Activated CD4-positive, alpha-beta T cell treated with anti-CD3 and anti-CD28 coated beads, Interleukin-2, amount 10 ng/mL, durations not matched to agents 7 days and 5 days (primary cell): ENCODE results near the gene ATP13A3. TPM values are rescaled to one million over a fixed set of nuclear protein-coding genes. Genes with fewer than 3 reads are reported as not detected.
A peak's percentile ranks its signal among the peaks of the same experiment; 100 is the strongest.
"Not testable (repeated sequence)": the region's sequence is repeated elsewhere in the genome, so short reads cannot be mapped to it uniquely, and the experiment has no call there.

Experiments used
- CTCF ChIA-PET: fragments of 350-600 bp; sonication (Branson Sonifier 250); formaldehyde crosslinking; loops from one replicate; lab custom pipeline; 2021; ENCODE audit warnings: antibody characterized with exemption; lab: Charles Lee
- POLR2A ChIA-PET: fragments of 350-600 bp; sonication (Branson Sonifier 250); formaldehyde crosslinking; loops from one replicate; lab custom pipeline; 2021; ENCODE audit warnings: antibody characterized with exemption; lab: Charles Lee
- DNase-seq: peaks from one replicate; pipeline ENCODE4 v3.0.0-alpha.2; 2020
- H3K27ac Mint-ChIP-seq: one replicate; pipeline ENCODE4 v1.8.0; 2021; ENCODE audit warnings: mild to moderate bottlenecking, moderate library complexity, mixed read lengths
- H3K27me3 Mint-ChIP-seq: one replicate; pipeline ENCODE4 v1.8.0; 2021; ENCODE audit warnings: mixed read lengths
- H3K36me3 Mint-ChIP-seq: one replicate; pipeline ENCODE4 v1.8.0; 2021; ENCODE audit warnings: low read depth, mixed read lengths
- H3K4me1 Mint-ChIP-seq: one replicate; pipeline ENCODE4 v1.8.0; 2021; ENCODE audit warnings: mixed read lengths
- H3K4me3 Mint-ChIP-seq: one replicate; pipeline ENCODE4 v1.8.0; 2021; ENCODE audit warnings: mild to moderate bottlenecking, moderate library complexity, mixed read lengths
- H3K9me3 Mint-ChIP-seq: one replicate; pipeline ENCODE4 v1.8.0; 2021; ENCODE audit warnings: mixed read lengths
- total RNA-seq, 2 experiments: library from RNA; stranded (reverse); gene quantifications; one replicate each; pipeline ENCODE4 v1.2.3, GENCODE V29; 2021

Gene ATP13A3
- total RNA-seq, 2 experiments from 2014 or later = 59.2 to 73.8 TPM

DNA sequence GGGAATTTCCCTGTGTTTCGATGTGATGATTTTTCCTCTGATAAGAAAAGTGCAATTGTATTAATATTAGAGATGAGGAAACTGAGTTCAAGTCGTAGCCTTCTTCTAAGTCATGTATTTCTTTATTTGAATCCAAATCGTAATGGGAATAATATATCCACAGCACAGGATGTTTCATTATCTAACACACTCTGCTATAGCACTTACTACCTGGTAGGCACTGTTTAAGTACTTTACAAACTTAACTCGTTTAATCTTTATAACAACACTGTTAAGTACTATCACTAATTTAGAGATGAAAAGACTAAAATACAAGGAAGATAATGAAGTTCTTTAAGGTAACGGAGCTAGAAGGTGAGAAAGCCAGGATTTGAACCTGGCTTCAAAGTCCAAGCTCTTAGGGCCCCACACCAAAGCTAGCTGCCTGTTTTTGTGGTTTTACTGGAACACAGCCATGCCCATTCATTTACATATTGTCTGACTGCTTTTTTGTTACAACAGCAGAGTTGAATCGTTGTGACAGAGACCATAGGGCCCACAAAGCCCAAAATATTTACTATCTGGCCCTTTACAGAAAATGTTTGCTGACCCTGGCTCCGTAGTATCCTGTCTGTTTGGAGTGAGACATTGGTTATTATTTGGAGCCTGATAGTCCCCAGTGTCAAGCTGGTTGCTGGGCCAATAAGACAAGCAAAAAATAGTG, 9.6 kb upstream of the ATP13A3 start:
- peaks cover 2% of the 10 kb centered on the region for H3K9me3 Mint-ChIP-seq
- H3K4me1 Mint-ChIP-seq = peaks cover 36% of the 10 kb centered on the region
- H3K27me3 Mint-ChIP-seq = no peaks in the 10 kb centered on the region
- H3K27ac Mint-ChIP-seq = no peak overlapping the region
- no peak for DNase-seq
- ChIA-PET CTCF (no interaction called here), POLR2A (no interaction called here)
- no peak overlapping the region for H3K4me3 Mint-ChIP-seq
- H3K36me3 Mint-ChIP-seq = peaks cover 14% of the 10 kb centered on the region

DNA sequence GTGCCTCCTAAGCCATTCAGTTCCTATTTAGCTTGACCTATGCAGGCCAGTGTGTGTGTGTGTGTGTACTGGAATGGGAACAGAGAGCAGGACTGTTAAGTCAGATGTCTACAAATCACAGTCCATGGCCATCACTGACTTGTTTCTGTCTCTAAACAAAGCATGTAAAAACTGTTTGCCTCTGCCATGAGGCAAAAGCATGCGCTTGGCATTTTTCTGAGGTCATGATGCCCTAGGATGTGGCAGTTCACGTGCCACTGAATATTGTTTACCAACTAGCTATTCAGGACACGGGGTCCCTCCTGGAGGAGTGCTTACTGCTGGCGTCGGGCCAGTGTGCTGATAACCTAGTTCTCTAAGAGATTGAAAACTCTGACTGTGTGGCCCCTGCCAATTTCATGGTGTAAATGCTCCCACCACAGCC, 8.2 kb upstream of the ATP13A3 start:
- H3K36me3 Mint-ChIP-seq = peaks cover 14% of the 10 kb centered on the region
- no peak for DNase-seq
- ChIA-PET CTCF (interaction anchor here (0.6 to 1.1 kb wide), 2 partner anchors 10 to 223 kb away, joined by 3 read pairs; no protein-coding TSS in a partner anchor), POLR2A (no interaction called here)
- H3K9me3 Mint-ChIP-seq = no peaks in the 10 kb centered on the region
- no peak overlapping the region for H3K4me3 Mint-ChIP-seq
- H3K27ac Mint-ChIP-seq = no peak overlapping the region
- peaks cover 41% of the 10 kb centered on the region for H3K4me1 Mint-ChIP-seq
- H3K27me3 Mint-ChIP-seq = no peaks in the 10 kb centered on the region

DNA sequence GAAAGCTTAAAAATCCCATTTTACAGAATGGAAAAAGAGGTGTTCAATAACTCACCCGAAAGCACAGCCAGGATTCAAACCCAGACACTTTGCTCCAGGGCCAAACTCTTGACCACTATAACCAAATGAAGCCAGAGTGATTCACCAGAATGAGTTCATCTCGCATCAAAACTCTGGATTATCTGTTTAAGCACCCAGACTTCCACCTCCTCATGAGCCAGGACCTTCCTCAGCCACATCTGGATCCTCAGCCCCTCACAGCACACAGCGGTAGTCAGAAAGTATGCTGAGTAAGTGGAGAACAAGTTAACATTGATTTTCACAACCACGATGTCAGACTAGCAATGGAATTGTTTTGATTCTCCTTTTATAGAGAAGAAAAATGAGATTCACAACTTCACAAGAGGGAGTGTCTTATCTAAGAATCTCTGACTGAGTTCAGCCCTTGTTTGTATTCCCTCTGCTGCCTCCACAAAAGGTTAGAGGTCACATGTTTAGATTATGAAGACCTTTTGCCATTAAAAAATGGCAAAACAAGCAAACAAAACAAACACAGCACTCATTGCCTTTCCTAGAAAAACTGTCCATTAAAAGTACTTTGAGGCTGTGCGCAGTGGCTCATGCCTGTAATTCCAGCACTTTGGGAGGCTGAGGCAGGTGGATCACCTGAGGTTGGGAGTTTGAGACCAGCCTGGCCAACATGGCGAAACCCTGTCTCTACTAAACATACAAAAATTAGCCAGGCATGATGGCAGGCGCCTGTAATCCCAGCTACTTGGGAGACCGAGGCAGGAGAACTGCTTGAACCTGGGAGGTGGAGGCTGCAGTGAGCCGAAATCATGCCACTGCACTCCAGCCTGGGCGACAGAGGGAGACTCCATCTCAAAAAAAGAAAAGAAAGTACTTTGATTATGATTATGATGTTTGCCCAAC, 7.5 kb upstream of the ATP13A3 start:
- H3K4me3 Mint-ChIP-seq, H3K27ac Mint-ChIP-seq, POLR2A ChIA-PET, H3K9me3 Mint-ChIP-seq, H3K27me3 Mint-ChIP-seq, DNase-seq: not testable (repeated sequence)
- Mint-ChIP-seq H3K4me1 (peaks cover 48% of the 10 kb centered on the region), H3K36me3 (peaks cover 17% of the 10 kb centered on the region)
- CTCF ChIA-PET = interaction anchor here (0.6 to 2.1 kb wide), 3 partner anchors 10 to 223 kb away, joined by 3 to 9 read pairs (median 3); no protein-coding TSS in a partner anchor

DNA sequence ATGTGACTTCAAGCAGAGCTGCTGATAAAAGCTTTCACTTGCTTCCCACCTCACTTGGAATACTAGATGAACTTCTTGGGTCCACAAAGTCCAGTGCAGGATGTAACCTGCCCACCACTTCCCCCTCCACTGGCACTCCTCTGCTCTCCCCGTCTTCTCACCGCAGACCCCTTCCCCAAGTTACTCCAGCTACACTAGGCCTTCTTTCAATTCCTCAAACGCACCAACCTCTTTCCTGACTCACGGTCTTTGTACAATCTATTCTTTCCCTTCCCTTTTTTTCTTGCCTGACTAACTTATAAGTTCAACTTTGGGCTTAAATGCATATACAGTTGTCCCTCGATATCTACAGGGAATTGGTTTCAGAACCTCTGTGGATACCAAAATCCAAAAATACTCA, 5.2 kb upstream of the ATP13A3 start:
- Mint-ChIP-seq H3K4me3 (no peak overlapping the region), H3K9me3 (no peaks in the 10 kb centered on the region), H3K4me1 (peaks cover 60% of the 10 kb centered on the region), H3K27ac (no peak overlapping the region), H3K27me3 (no peaks in the 10 kb centered on the region), H3K36me3 (peaks cover 25% of the 10 kb centered on the region)
- ChIA-PET CTCF (interaction anchor here (2.1 kb wide), 1 partner anchor 12 kb away, joined by 9 read pairs; no protein-coding TSS in a partner anchor), POLR2A (no interaction called here)
- DNase-seq = no peak

DNA sequence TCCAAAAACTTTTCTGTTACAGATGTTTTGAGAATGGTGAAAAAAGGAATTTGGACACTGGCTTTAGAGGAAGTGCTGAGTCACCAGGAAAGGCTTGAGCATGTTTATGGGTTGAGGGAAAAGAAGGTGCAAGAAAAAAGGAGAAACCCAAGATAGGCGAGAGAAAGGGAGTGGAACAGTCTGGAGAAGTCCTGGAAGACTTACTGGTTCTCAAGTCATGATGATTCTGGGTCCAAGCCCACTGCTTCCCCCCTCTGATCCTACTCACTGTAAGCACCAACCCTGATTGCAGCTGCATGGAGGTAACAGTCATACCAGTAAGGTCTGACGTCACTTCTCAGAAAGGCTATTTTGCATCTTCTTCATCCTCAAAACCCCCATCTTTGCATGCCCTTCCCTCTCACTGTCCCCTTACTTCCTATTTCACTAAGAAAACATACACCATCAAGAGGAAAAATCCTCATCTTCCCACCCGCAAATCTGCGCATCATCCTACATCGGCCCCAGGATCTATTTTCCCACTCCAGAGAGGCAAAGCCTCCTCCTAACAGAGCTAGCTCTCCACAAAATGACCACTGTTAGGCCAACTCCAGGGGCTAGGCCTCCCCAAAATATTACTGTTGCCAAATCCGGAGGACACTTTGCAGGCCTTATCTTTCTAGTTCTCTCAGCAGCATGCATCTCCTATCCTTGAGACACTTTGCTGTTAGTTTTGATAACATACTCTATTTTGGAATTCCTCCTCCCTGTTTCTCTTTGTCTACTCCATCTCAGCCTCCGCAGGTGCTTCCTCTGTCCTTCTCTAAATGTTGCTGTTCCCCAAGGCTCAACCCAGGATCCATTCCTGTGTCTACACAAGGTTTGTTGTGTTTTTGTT, 3.2 kb upstream of the ATP13A3 start:
- DNase-seq = no peak
- POLR2A ChIA-PET = no interaction called here
- H3K4me1 Mint-ChIP-seq = peaks cover 57% of the 10 kb centered on the region
- no peaks in the 10 kb centered on the region for H3K9me3 Mint-ChIP-seq
- H3K4me3 Mint-ChIP-seq = no peak overlapping the region
- peaks cover 31% of the 10 kb centered on the region for H3K36me3 Mint-ChIP-seq
- CTCF ChIA-PET = interaction anchor here (0.7 to 1.6 kb wide), 3 partner anchors 10 to 89 kb away, joined by 3 to 4 read pairs (median 3); no protein-coding TSS in a partner anchor
- no peaks in the 10 kb centered on the region for H3K27me3 Mint-ChIP-seq
- peak overlapping the region; percentile 2 for H3K27ac Mint-ChIP-seq

DNA sequence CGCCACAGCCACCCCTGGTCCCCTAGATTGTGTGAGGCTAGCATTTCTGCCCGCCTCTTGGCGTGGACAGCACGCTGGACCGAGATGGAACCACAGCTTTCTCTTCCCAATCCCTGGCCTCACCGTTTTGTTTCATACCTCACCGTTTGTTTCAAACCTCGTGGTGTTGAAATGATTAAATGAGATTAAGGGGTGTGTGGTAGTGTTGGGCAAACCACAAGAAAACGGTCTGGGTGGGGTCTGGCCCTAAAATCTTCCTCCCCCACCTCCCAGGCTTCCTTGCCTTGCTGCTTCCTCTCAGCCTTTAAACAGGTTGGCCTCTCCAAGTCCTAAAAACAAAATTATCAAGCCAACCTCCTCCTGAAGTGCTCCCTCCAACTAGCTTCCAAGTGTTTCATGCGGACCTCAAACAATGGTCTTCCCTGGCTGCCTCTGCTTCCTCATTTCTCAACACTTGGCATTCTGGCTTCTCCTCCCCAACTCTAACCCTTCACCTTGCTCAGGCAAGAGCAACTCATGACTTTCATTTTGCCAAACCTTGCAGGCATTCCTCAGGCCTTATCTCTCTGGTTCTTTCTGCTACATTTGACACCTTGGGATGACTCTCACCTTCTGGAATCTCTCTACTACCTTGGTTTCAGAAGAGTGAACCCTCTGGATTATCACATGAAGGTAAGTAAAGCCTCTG, 1.4 kb upstream of the ATP13A3 start:
- H3K27me3 Mint-ChIP-seq = no peaks in the 10 kb centered on the region
- H3K9me3 Mint-ChIP-seq = no peaks in the 10 kb centered on the region
- ChIA-PET CTCF (interaction anchor here (0.9 to 1.6 kb wide), 2 partner anchors 23 to 90 kb away, joined by 3 to 4 read pairs; no protein-coding TSS in a partner anchor), POLR2A (no interaction called here)
- peak; percentile 49 for DNase-seq
- peaks cover 53% of the 10 kb centered on the region for H3K4me1 Mint-ChIP-seq
- H3K36me3 Mint-ChIP-seq = peaks cover 36% of the 10 kb centered on the region
- peak overlapping the region; percentile 95 for H3K27ac Mint-ChIP-seq
- peak overlapping the region; percentile 86 for H3K4me3 Mint-ChIP-seq

DNA sequence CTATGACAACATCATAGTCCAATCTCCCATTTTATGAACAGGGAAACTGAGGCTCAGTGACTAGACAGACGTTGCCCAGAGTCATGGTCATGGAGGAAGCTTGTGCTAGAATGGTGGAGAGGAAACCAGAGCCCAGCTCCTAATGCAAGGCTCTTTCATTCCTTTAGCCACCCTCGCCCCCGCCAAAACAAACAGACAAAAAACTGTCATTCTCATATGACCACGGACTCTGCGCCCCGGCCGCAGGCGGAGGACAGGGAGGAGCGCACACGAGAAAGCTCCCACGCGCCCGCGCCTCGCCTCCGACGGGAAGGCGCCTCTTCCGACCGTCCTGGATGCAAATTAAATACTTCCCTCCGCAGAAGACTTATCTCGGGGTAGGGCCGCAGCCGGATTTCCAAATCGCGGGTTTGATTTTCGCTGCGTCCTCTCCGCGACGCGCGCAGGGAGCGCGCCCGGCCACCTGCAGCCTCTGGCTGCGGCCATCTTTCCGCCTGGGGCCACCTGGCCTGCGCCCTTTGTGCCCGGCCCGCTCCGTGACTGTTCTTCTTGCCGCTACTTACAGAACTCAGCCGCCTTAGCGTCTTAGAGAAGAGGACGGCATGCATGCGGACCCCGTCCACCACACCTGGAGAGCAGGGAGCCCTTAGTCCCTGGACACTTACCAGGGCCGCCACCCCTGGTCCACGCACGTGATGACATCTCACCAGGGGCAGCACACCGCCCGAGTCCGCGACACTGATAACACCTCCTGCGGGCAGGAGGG, 670 bp upstream of the ATP13A3 start:
- Mint-ChIP-seq H3K4me3 (peak overlapping the region; percentile 86), H3K36me3 (peaks cover 39% of the 10 kb centered on the region), H3K27ac (peak overlapping the region; percentile 95), H3K4me1 (peaks cover 55% of the 10 kb centered on the region), H3K9me3 (no peaks in the 10 kb centered on the region), H3K27me3 (no peaks in the 10 kb centered on the region)
- POLR2A ChIA-PET = no interaction called here
- peak; percentile 43 for DNase-seq
- CTCF ChIA-PET = interaction anchor here (0.8 to 0.9 kb wide), 2 partner anchors 11 to 23 kb away, joined by 3 to 4 read pairs; no protein-coding TSS in a partner anchor

DNA sequence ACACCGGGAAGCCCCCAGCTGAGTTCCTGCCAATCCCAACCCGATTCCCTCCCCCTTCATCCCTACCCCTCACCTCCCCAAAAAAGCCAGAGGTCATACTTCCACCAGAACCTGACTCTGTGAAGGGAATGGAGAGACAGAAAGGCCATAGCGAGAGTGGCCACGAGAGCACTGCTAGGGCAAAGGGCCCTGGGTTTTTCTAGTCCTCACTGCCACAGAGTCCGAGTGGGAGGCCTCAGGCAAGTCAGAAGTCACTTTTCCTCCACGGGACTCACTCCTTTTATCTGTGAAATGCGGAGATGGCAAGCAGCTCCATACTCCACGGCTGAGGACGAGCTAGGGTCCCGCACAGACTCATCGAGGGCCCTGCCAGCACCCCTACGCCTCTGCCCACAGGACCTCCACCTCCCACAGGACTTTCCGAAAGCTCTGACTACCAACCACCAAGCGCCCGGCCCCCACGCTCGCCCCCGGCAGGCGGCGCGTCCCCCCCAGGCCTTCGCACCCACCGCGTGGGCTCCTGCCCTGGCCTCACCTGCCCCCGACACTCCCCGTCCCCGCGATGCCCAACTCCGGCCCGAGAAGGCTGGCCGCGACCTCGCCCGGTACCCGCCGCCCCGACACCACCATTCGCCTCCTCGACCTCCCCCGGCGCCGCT, 792 bp downstream of the ATP13A3 start:
- peak overlapping the region; percentile 92 for H3K4me3 Mint-ChIP-seq
- DNase-seq = peak; percentile 31
- H3K4me1 Mint-ChIP-seq = peaks cover 62% of the 10 kb centered on the region

DNA sequence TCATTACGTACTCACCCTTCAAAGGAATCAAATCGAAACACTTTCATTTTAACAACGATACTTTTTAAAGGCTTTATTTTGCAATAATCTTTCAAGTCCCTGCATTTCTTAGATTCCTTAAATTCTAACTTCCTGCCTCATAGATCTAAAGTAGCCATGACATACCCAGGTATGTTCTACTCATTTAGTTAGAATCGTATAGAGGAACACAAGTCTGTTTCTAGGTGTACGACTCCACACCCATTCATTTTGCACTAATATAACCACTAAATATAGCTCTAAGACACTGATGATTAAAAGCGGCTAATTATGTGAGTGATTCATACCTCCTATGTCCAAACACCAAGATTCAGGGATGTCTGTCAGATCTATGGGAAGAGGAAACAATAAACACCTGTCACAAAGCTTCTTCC, 1.3 kb downstream of the ATP13A3 start:
- Mint-ChIP-seq H3K27ac (peak overlapping the region; percentile 96), H3K27me3 (no peaks in the 10 kb centered on the region), H3K4me1 (peaks cover 63% of the 10 kb centered on the region), H3K9me3 (no peaks in the 10 kb centered on the region), H3K4me3 (peak overlapping the region; percentile 92), H3K36me3 (peaks cover 43% of the 10 kb centered on the region)
- ChIA-PET POLR2A (no interaction called here), CTCF (interaction anchor here (1.0 to 1.9 kb wide), 4 partner anchors 13 to 114 kb away, joined by 3 to 7 read pairs (median 4); no protein-coding TSS in a partner anchor)
- DNase-seq = no peak

More for the DNA sequence above, 792 bp downstream of the ATP13A3 start:
- peak overlapping the region; percentile 96 for H3K27ac Mint-ChIP-seq
- H3K27me3 Mint-ChIP-seq = no peaks in the 10 kb centered on the region
- peaks cover 42% of the 10 kb centered on the region for H3K36me3 Mint-ChIP-seq
- no peaks in the 10 kb centered on the region for H3K9me3 Mint-ChIP-seq
- CTCF ChIA-PET = interaction anchor here (1.0 to 1.9 kb wide), 3 partner anchors 14 to 114 kb away, joined by 3 to 7 read pairs (median 4); no protein-coding TSS in a partner anchor
- POLR2A ChIA-PET = no interaction called here

DNA sequence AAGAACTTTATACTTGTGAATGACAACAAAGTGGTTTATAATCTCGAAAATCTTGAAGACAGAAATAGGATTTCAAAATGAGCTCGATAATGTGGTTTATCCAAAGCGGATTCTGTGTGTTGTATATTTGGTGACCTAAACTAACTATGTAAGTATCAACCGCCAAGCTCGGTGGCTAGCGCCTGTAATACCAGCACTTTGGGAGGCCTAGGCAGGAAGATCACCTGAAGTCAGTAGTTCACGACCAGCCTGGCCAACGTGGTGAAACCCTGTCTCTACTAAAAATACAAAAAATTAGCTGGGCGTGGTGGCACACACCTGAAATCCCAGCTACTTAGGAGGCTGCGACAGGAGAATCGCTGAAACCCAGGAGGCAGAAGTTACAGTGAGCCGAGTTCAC, 2.2 kb downstream of the ATP13A3 start:
- DNase-seq = no peak
- ChIA-PET POLR2A (no interaction called here), CTCF (interaction anchor here (1.5 to 1.9 kb wide), 3 partner anchors 10 to 87 kb away, joined by 3 to 7 read pairs (median 7); no protein-coding TSS in a partner anchor)

More for the DNA sequence above, 2.2 kb downstream of the ATP13A3 start:
- Mint-ChIP-seq H3K4me3 (peak overlapping the region; percentile 92), H3K9me3 (no peaks in the 10 kb centered on the region), H3K36me3 (peaks cover 42% of the 10 kb centered on the region), H3K27ac (peak overlapping the region; percentile 96), H3K27me3 (no peaks in the 10 kb centered on the region), H3K4me1 (peaks cover 61% of the 10 kb centered on the region)
